ENCODE measurements around the gene CRIP3.
A peak's percentile ranks its signal among the peaks of the same experiment; 100 is the strongest.

CRIP3 gene

GRCh38 chr6:43274916-43275597 is 33.6 kb downstream of the CRIP3 start:
- in situ Hi-C loops (cut with HindIII; ENCODE audit: low sequenced_read_pairs) = no loop called here
- peak overlapping the region; percentile 17 for H3K4me3 ChIP-seq (ENCODE audit: low read depth, low read length)
- DNase-seq (ENCODE audit: low read depth, low spot score) = no peak
- TF ChIP-seq, protein P1, sequence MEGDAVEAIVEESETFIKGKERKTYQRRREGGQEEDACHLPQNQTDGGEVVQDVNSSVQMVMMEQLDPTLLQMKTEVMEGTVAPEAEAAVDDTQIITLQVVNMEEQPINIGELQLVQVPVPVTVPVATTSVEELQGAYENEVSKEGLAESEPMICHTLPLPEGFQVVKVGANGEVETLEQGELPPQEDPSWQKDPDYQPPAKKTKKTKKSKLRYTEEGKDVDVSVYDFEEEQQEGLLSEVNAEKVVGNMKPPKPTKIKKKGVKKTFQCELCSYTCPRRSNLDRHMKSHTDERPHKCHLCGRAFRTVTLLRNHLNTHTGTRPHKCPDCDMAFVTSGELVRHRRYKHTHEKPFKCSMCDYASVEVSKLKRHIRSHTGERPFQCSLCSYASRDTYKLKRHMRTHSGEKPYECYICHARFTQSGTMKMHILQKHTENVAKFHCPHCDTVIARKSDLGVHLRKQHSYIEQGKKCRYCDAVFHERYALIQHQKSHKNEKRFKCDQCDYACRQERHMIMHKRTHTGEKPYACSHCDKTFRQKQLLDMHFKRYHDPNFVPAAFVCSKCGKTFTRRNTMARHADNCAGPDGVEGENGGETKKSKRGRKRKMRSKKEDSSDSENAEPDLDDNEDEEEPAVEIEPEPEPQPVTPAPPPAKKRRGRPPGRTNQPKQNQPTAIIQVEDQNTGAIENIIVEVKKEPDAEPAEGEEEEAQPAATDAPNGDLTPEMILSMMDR (IDR thresholded peaks at IDR 0.05; ENCODE audit: low read depth, low read length) = no peak

GRCh38 chr6:43274127-43274915 is 34.3 kb downstream of the CRIP3 start:
- no peak overlapping the region for H3K4me3 ChIP-seq (ENCODE audit: low read depth, low read length)
- TF ChIP-seq, protein P1 (IDR thresholded peaks at IDR 0.05; ENCODE audit: low read depth, low read length) = no peak
- no peak for DNase-seq (ENCODE audit: low read depth, low spot score)
- in situ Hi-C loops (cut with HindIII; ENCODE audit: low sequenced_read_pairs) = no loop called here

DNA sequence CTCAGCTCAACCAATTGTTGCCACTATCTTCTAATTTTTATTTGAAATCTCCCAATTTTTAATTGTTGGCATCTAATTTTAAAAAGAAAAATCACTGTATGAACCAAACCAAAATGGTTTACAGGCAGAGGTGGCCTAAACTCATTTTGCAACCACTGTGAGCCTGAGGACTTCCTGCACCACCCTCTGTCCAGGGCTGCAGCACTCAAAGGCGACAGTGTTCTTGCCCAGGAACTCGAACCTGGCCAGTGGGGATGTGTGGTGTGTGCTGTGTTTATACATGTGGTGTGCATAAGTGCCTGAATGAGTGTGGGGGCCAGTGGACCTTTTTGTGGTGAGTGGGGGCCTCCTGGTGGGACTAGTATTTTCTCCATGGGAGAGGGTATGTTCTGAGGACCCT is 34.9 kb downstream of the CRIP3 start:
- TF ChIP-seq, protein P1 (IDR thresholded peaks at IDR 0.05; ENCODE audit: low read depth, low read length) = no peak
- no peak overlapping the region for H3K4me3 ChIP-seq (ENCODE audit: low read depth, low read length)
- in situ Hi-C loops (cut with HindIII; ENCODE audit: low sequenced_read_pairs) = no loop called here
- DNase-seq (ENCODE audit: low read depth, low spot score) = no peak

DNA sequence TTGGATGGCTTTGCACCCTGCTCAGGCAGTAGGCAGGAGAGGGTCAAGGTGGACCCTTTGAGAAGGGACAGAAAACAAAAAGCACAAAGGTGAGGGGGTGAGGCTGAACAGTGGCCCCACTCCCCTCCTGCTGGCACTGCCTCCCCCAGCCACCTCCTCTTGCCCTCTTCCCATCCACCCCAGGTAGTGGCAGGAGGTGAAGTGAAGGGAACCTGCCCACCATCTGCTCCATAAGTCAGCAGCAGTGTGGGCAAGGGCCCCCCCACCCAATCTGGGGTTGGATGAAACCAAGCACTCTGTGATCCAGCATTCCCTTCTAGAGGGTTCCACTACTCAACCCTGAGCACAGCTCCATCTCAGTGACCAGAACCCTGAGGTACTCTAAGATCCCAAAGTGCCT is 36.7 kb downstream of the CRIP3 start:
- TF ChIP-seq, protein P1 (IDR thresholded peaks at IDR 0.05; ENCODE audit: low read depth, low read length) = no peak
- DNase-seq (ENCODE audit: low read depth, low spot score) = no peak
- no peak overlapping the region for H3K4me3 ChIP-seq (ENCODE audit: low read depth, low read length)
- in situ Hi-C loops (cut with HindIII; ENCODE audit: low sequenced_read_pairs) = no loop called here

GRCh38 chr6:43271103-43271815 is 37.4 kb downstream of the CRIP3 start:
- H3K4me3 ChIP-seq (ENCODE audit: low read depth, low read length) = no peak overlapping the region
- TF ChIP-seq, protein P1 (IDR thresholded peaks at IDR 0.05; ENCODE audit: low read depth, low read length) = no peak
- DNase-seq (ENCODE audit: low read depth, low spot score) = no peak
- in situ Hi-C loops (cut with HindIII; ENCODE audit: low sequenced_read_pairs) = no loop called here

GRCh38 chr6:43269273-43270007 is 39.2 kb downstream of the CRIP3 start:
- H3K4me3 ChIP-seq (ENCODE audit: low read depth, low read length) = no peak overlapping the region
- in situ Hi-C loops (cut with HindIII; ENCODE audit: low sequenced_read_pairs) = no loop called here
- DNase-seq (ENCODE audit: low read depth, low spot score) = no peak
- TF ChIP-seq, protein P1 (IDR thresholded peaks at IDR 0.05; ENCODE audit: low read depth, low read length) = no peak

Data from astrocyte of the spinal cord (primary cell).